Measurements from ENCODE around the gene FAM81A. TPM values are rescaled to one million over a fixed set of nuclear protein-coding genes. Genes with fewer than 3 reads are reported as not detected.

Gene FAM81A
- total RNA-seq, 4 donors from 2014 or later: 1.8 to 15.5 (median 7.9) TPM

- Histone ChIP-seq H3K27me3 (no peaks in the 10 kb centered on the region), H3K9me3 (no peaks in the 10 kb centered on the region), H3K4me3 (no peak overlapping the region), H3K4me1 (peaks cover 0 to 29% (median 10%) of the 10 kb centered on the region in 4 donors), H3K27ac (peak overlapping the region in 3 of 4 donors; percentile 28 to 78 (median 73)), H3K36me3 (no peaks in the 10 kb centered on the region)
- WGBS, 2 donors: 64 to 68% methylated on average over 11 of the region's 11 CpGs
- TF ChIP-seq EP300 (IDR thresholded peaks at IDR 0.05): no peak
- TF ChIP-seq CTCF (IDR thresholded peaks at IDR 0.05): no peak
- no peak for TF ChIP-seq POLR2A (IDR thresholded peaks at IDR 0.05)
- no peak for DNase-seq (ENCODE audit: low spot score in 2 of 2)
Observed at GRCh38 chr15:59444081-59444835, 6.3 kb downstream of the FAM81A start.

GRCh38 chr15:59444980-59445545 lies 7.1 kb downstream of the FAM81A start:
- Histone ChIP-seq H3K9me3 (no peaks in the 10 kb centered on the region), H3K36me3 (no peaks in the 10 kb centered on the region), H3K27ac (peak overlapping the region in 3 of 4 donors; percentile 23 to 78 (median 73)), H3K27me3 (no peaks in the 10 kb centered on the region), H3K4me3 (peak overlapping the region in 1 of 4 donors; percentile 8), H3K4me1 (peaks cover 0 to 29% (median 10%) of the 10 kb centered on the region in 4 donors)
- no peak for TF ChIP-seq CTCF (IDR thresholded peaks at IDR 0.05)
- TF ChIP-seq POLR2A (IDR thresholded peaks at IDR 0.05): no peak
- no peak for TF ChIP-seq EP300 (IDR thresholded peaks at IDR 0.05)
- 15 to 23% methylated on average over 11 of the region's 11 CpGs for WGBS, 2 donors
- no peak for DNase-seq (ENCODE audit: low spot score in 2 of 2)

GRCh38 chr15:59446232-59446957 lies 8.4 kb downstream of the FAM81A start:
- Histone ChIP-seq H3K36me3 (no peaks in the 10 kb centered on the region), H3K27ac (peak overlapping the region in 3 of 4 donors; percentile 23 to 78 (median 73)), H3K4me1 (peaks cover 0 to 29% (median 10%) of the 10 kb centered on the region in 4 donors), H3K27me3 (no peaks in the 10 kb centered on the region), H3K4me3 (no peak overlapping the region), H3K9me3 (no peaks in the 10 kb centered on the region)
- no peak for DNase-seq (ENCODE audit: low spot score in 2 of 2)
- TF ChIP-seq CTCF (IDR thresholded peaks at IDR 0.05) (no peak), EP300 (IDR thresholded peaks at IDR 0.05) (no peak)
- 60 to 61% methylated on average over 3 of the region's 3 CpGs for WGBS, 2 donors

- 89 to 94% methylated on average over 1 of the region's 1 CpG for WGBS, 2 donors
- DNase-seq (ENCODE audit: low spot score in 2 of 2): no peak
- Histone ChIP-seq H3K9me3 (no peaks in the 10 kb centered on the region), H3K27me3 (no peaks in the 10 kb centered on the region), H3K4me3 (no peak overlapping the region), H3K4me1 (peaks cover 0 to 29% (median 10%) of the 10 kb centered on the region in 4 donors), H3K36me3 (no peaks in the 10 kb centered on the region), H3K27ac (peak overlapping the region in 2 of 4 donors; percentile 73 to 78)
- no peak for TF ChIP-seq CTCF (IDR thresholded peaks at IDR 0.05)
- TF ChIP-seq EP300 (IDR thresholded peaks at IDR 0.05): no peak
- no peak for TF ChIP-seq POLR2A (IDR thresholded peaks at IDR 0.05)
Observed at GRCh38 chr15:59447367-59447766, 9.4 kb downstream of the FAM81A start.

- H3K4me1 ChIP-seq: peaks cover 0 to 29% (median 10%) of the 10 kb centered on the region in 4 donors
- TF ChIP-seq EP300 (IDR thresholded peaks at IDR 0.05) (no peak), POLR2A (IDR thresholded peaks at IDR 0.05) (no peak), CTCF (IDR thresholded peaks at IDR 0.05) (no peak)
- no peak overlapping the region for H3K27ac ChIP-seq
- H3K27me3 ChIP-seq: no peaks in the 10 kb centered on the region
- no peaks in the 10 kb centered on the region for H3K9me3 ChIP-seq
- no peak overlapping the region for H3K4me3 ChIP-seq
- no peaks in the 10 kb centered on the region for H3K36me3 ChIP-seq
- no peak for DNase-seq (ENCODE audit: low spot score in 2 of 2)
Observed at GRCh38 chr15:59448871-59449270, 10.9 kb downstream of the FAM81A start.
